Measurements from ENCODE around the gene DAP. TPM values are rescaled to one million over a fixed set of nuclear protein-coding genes. Genes with fewer than 3 reads are reported as not detected.

The DAP gene
- total and polyA plus RNA-seq, 2 of the 4 experiments (the other 2 are of a cell fraction), result 49.6 to 189 TPM

GRCh38 chr5:10756549-10756948 is 4.5 kb downstream of the DAP start:
- dilution Hi-C loops (cut with HindIII; ENCODE audit: low sequenced_read_pairs, unreplicated experiment), result no loop called here
- 0 out of 2 replicates have a peak overlapping the region, but pooled peaks have one; percentile 23 for H2BK120ac ChIP-seq (ENCODE audit: low read depth, low read length)
- H3K36me3 ChIP-seq (ENCODE audit: control insufficient read depth, insufficient read depth, low read length), result peaks cover 35% of the 10 kb centered on the region
- CTCF ChIA-PET, result interaction anchor here (0.6 to 0.8 kb wide), 2 partner anchors 50 to 55 kb away, joined by 3 to 5 read pairs; no protein-coding TSS in a partner anchor
- H2BK5ac ChIP-seq (ENCODE audit: low read depth, low read length, poor library complexity, severe bottlenecking), result peak overlapping the region; percentile 27
- H4K5ac ChIP-seq (ENCODE audit: low read depth, low read length), result no peak overlapping the region
- peak overlapping the region; percentile 43; the same call in 1 of the 2 replicates for H3K14ac ChIP-seq (replicated peaks; ENCODE audit: low read depth, low read length)
- no peak overlapping the region for H3K9ac ChIP-seq (ENCODE audit: low read depth, low read length)
- H3K23ac ChIP-seq (ENCODE audit: low read depth, low read length), result 0 out of 2 replicates have a peak overlapping the region, but pooled peaks have one; percentile 31
- no peak overlapping the region for H2BK20ac ChIP-seq (ENCODE audit: low read depth, low read length)
- H3K4me2 ChIP-seq (ENCODE audit: low read depth, low read length), result peak overlapping the region; percentile 67
- peaks cover 5% of the 10 kb centered on the region; the same call in 1 of the 2 replicates for H3K9me3 ChIP-seq (ENCODE audit: control insufficient read depth, insufficient read depth, low read length)
- H3K27me3 ChIP-seq (ENCODE audit: control insufficient read depth, insufficient read depth, low read length), result no peaks in the 10 kb centered on the region
- POLR2A ChIA-PET (ENCODE audit: unreplicated experiment), result interaction anchor here (0.6 kb wide), 1 partner anchor 24 kb away, joined by 3 read pairs; no protein-coding TSS in a partner anchor
- no peak overlapping the region for H2AK9ac ChIP-seq (replicated peaks; ENCODE audit: low read depth, low read length, poor library complexity)
- H4K8ac ChIP-seq (ENCODE audit: low read depth in 2 of 2, low read length in 2 of 2), result no peak overlapping the region
- H3K27ac ChIP-seq (ENCODE audit: insufficient read depth, low read length), result no peak overlapping the region
- peak; percentile 53 for DNase-seq
- no TSS peak for BruUV-seq (replicated peaks)
- in situ Hi-C loops (cut with MboI; ENCODE audit: low sequenced_read_pairs), result no loop called here
- no peak overlapping the region for H2AFZ ChIP-seq (replicated peaks; ENCODE audit: low read length, poor library complexity)
- peak overlapping the region; percentile 45; the same call in 1 of the 2 replicates for H2AK5ac ChIP-seq (ENCODE audit: low read depth, low read length)
- no peak overlapping the region for H3K18ac ChIP-seq (ENCODE audit: low read depth, low read length)
- H4K91ac ChIP-seq (ENCODE audit: insufficient read depth, low read depth, low read length), result no peak overlapping the region
- H3K4me1 ChIP-seq (ENCODE audit: control insufficient read depth, insufficient read depth, low read length), result peaks cover 19% of the 10 kb centered on the region
- H3K79me1 ChIP-seq (ENCODE audit: low read depth in 1 of 2, low read length in 2 of 2), result peaks cover 16 to 81% of the 10 kb centered on the region in 2 experiments; a peak in 3 of 4 replicates
- H2BK15ac ChIP-seq (ENCODE audit: low read depth, low read length), result no peak overlapping the region
- no peak overlapping the region for H3K4me3 ChIP-seq (ENCODE audit: insufficient read depth, low read depth, low read length)
- no peak overlapping the region for H3K4ac ChIP-seq (ENCODE audit: low read depth, low read length)
- intact Hi-C loops (cut with micrococcal nuclease), result loop anchor here (2.0 kb wide), 1 partner anchor 426 kb away; no protein-coding TSS in a partner anchor
- H3K9me1 ChIP-seq (ENCODE audit: insufficient read depth, low read length), result peaks cover 32% of the 10 kb centered on the region
- TF ChIP-seq RFX5 (IDR thresholded peaks at IDR 0.05; ENCODE audit: low read depth, low read length), result no peak
- TF ChIP-seq CEBPB (IDR thresholded peaks at IDR 0.05; ENCODE audit: low read depth, low read length), result no peak
- ATAC-seq (ENCODE audit: low read depth), result no peak
- peaks cover 80% of the 10 kb centered on the region for H4K20me1 ChIP-seq (ENCODE audit: insufficient read depth, low read length)
- no peak overlapping the region for H3K56ac ChIP-seq (ENCODE audit: extremely low read depth, insufficient read depth, low read length)
- no CpG with 5 or more reads among the region's 2 CpGs for WGBS, 2 experiments (ENCODE audit: extremely low coverage in 2 of 2, insufficient read length in 1 of 2)
